ENCODE data around the gene AKR1E2. TPM values are rescaled to one million over a fixed set of nuclear protein-coding genes. Genes with fewer than 3 reads are reported as not detected.
"Not testable (repeated sequence)": the region's sequence is repeated elsewhere in the genome, so short reads cannot be mapped to it uniquely, and the experiment has no call there.

The AKR1E2 gene
- total RNA-seq, 2 experiments from 2014 or later, result 6.1 to 6.5 TPM

DNA sequence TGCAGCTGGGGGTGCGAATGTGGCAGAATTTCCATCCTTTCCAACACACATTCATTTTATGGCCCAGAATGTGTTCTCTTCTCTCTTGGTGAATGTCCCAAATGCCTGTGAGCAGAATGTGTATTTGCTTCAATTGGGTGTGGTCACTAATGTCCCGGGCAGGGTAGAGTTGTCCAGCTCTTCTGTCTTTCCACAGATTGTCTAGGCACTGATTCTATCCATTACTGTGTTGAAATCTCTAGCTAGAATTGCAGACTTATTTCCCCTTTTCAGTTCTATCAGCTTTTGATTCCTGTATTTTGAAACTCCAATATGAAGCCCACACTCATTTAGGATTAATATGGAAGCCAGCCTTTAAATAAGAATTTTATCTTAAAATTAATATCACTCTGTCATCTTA is 14.0 kb upstream of the AKR1E2 start:
- CTCF ChIA-PET, result no interaction called here
- H3K4me3 Mint-ChIP-seq, result no peak overlapping the region

GRCh38 chr10:4813023-4813422 is 13.0 kb upstream of the AKR1E2 start:
- no peaks in the 10 kb centered on the region for H3K36me3 Mint-ChIP-seq (ENCODE audit: low read depth)
- ChIA-PET POLR2A (no interaction called here), CTCF (interaction anchor here (0.7 to 4.2 kb wide), 3 partner anchors 9 to 37 kb away, joined by 3 to 74 read pairs (median 47); partner anchors contain the start of gene AKR1E2)
- no peak for DNase-seq
- H3K27me3 Mint-ChIP-seq, result peaks cover 8% of the 10 kb centered on the region
- no peaks in the 10 kb centered on the region for H3K4me1 Mint-ChIP-seq (ENCODE audit: low read depth)
- TF ChIP-seq CTCF (IDR thresholded peaks at IDR 0.05), result no peak
- no peak overlapping the region for H3K4me3 Mint-ChIP-seq
- H3K27ac Mint-ChIP-seq, result no peak overlapping the region
- intact Hi-C loops (cut with micrococcal nuclease), result no loop called here
- H3K9me3 Mint-ChIP-seq, result no peaks in the 10 kb centered on the region
- no peak for ATAC-seq

More for the DNA sequence above, 14.0 kb upstream of the AKR1E2 start:
- no peaks in the 10 kb centered on the region for H3K4me1 Mint-ChIP-seq (ENCODE audit: low read depth)
- H3K9me3 Mint-ChIP-seq, result no peaks in the 10 kb centered on the region
- ATAC-seq, result no peak
- POLR2A ChIA-PET, result no interaction called here
- H3K36me3 Mint-ChIP-seq (ENCODE audit: low read depth), result no peaks in the 10 kb centered on the region
- H3K27me3 Mint-ChIP-seq, result peaks cover 8% of the 10 kb centered on the region
- DNase-seq, result no peak
- no peak for TF ChIP-seq CTCF (IDR thresholded peaks at IDR 0.05)
- H3K27ac Mint-ChIP-seq, result no peak overlapping the region
- intact Hi-C loops (cut with micrococcal nuclease), result no loop called here

GRCh38 chr10:4813496-4813895 is 12.5 kb upstream of the AKR1E2 start:
- TF ChIP-seq CTCF (IDR thresholded peaks at IDR 0.05), result no peak
- no peaks in the 10 kb centered on the region for H3K4me1 Mint-ChIP-seq (ENCODE audit: low read depth)
- ATAC-seq (no peak), DNase-seq (no peak)
- ChIA-PET POLR2A (no interaction called here), CTCF (interaction anchor here (0.9 to 4.2 kb wide), 7 partner anchors 10 to 620 kb away, joined by 3 to 74 read pairs (median 5); partner anchors contain the start of gene AKR1E2)
- H3K27ac Mint-ChIP-seq, result no peak overlapping the region
- peaks cover 8% of the 10 kb centered on the region for H3K27me3 Mint-ChIP-seq
- H3K36me3 Mint-ChIP-seq (ENCODE audit: low read depth), result no peaks in the 10 kb centered on the region
- intact Hi-C loops (cut with micrococcal nuclease), result no loop called here
- no peak overlapping the region for H3K4me3 Mint-ChIP-seq
- H3K9me3 Mint-ChIP-seq, result no peaks in the 10 kb centered on the region

GRCh38 chr10:4815646-4816180 is 10.3 kb upstream of the AKR1E2 start:
- not testable (repeated sequence) for H3K4me1 Mint-ChIP-seq (ENCODE audit: low read depth)

More at GRCh38 chr10:4815646-4816180, 10.3 kb upstream of the AKR1E2 start:
- CTCF ChIA-PET, result interaction anchor here (0.6 to 4.2 kb wide), 16 partner anchors 9 to 628 kb away, joined by 3 to 74 read pairs (median 6); partner anchors contain the start of gene AKR1E2
- POLR2A ChIA-PET; H3K9me3 Mint-ChIP-seq; intact Hi-C loops (cut with micrococcal nuclease); H3K27ac Mint-ChIP-seq; H3K36me3 Mint-ChIP-seq (ENCODE audit: low read depth); ATAC-seq; H3K4me3 Mint-ChIP-seq; DNase-seq: not testable (repeated sequence)
- peak; percentile 81 for TF ChIP-seq CTCF (IDR thresholded peaks at IDR 0.05)
- peaks cover 11% of the 10 kb centered on the region for H3K27me3 Mint-ChIP-seq

All from activated CD8-positive, alpha-beta T cell treated with anti-CD3 and anti-CD28 coated beads for 36 hours (primary cell).